DMS153 (cell line): Measurements from ENCODE around the gene ACVR1C.
"Not testable (repeated sequence)": the region's sequence is repeated elsewhere in the genome, so short reads cannot be mapped to it uniquely, and the experiment has no call there.

Source experiments
- DNase-seq: peaks from one replicate; lab custom pipeline; 2025; lab: John Stamatoyannopoulos, UW

Gene ACVR1C

DNA sequence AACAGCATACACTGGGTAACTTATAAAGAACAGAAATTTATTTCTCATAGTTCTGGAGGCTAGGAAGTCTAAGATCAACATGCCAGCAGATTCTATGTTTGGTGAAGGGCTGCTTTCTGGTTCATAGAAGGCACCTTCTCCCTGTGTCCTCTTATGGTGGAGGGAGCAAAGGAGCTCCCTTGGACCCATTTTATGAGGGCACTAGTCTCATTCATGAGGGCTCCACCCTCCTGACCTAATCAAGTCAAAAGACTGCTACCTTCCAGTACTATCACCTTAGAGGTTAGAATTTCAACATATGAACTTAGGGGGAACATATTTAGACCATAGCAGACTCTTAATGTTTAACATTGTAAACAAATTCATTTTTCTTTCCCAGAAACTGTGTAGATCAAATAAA lies 54.5 kb downstream of the ACVR1C start:
- no peak for DNase-seq

DNA sequence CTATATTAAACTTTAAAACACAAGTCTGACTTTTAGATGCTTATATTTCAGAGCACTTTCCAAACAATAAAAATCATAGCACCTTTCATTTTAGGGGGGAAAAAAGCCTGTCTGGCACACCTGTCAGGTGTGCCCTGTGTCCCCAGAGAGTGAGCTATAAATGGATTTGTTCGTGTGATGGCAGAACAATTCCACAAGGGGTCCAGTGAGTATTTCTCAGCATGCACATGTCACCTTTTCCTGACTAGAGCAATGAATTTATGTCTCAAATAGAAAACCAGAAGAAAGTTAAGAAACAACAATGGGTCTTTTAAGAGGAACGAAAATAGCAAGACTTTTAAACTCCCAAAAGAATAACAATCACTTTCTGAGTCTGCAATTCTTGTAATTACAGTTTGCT lies 55.9 kb downstream of the ACVR1C start:
- no peak for DNase-seq

DNA sequence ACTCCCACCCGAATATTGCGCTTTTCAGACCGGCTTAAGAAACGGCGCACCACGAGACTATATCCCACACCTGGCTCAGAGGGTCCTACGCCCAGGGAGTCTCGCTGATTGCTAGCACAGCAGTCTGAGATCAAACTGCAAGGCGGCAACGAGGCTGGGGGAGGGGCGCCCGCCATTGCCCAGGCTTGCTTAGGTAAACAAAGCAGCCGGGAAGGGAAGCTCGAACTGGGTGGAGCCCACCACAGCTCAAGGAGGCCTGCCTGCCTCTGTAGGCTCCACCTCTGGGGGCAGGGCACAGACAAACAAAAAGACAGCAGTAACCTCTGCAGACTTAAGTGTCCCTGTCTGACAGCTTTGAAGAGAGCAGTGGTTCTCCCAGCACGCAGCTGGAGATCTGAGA lies 62.0 kb downstream of the ACVR1C start:
- DNase-seq, result not testable (repeated sequence)

DNA sequence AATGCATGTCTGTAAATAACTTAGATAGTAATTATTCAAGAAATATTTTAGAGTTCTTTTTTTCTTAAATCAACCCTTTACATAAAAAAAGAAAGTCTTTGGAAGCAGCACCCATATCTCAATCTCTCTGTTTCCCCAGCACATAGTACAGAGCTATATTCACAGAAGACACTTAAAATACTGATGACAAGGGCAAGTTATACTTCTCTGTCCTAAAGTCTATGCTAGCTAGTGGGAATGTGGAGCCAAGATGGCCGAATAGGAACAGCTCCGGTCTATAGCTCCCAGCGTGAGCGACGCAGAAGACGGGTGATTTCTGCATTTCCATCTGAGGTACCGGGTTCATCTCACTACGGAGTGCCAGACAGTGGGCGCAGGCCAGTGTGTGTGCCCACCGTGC lies 62.6 kb downstream of the ACVR1C start:
- DNase-seq, result not testable (repeated sequence)

DNA sequence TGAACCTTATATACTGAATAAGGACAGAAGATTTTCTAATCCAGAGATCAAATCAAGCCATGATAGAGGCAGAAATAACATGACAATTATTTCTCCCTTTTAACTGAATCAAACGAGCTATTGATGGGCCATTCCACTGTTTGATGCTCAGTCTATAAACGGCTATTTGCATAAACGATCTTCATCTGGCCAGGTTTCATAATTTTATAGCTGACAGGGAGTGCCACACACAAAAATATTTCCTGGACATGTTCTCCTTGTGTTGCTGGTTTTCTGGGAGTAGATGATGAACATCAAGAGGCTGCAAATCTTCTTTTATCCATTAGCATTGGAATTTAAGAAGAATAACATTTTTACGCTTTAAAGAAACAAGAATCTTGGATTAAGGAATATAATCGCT lies 63.1 kb downstream of the ACVR1C start:
- DNase-seq, result no peak

DNA sequence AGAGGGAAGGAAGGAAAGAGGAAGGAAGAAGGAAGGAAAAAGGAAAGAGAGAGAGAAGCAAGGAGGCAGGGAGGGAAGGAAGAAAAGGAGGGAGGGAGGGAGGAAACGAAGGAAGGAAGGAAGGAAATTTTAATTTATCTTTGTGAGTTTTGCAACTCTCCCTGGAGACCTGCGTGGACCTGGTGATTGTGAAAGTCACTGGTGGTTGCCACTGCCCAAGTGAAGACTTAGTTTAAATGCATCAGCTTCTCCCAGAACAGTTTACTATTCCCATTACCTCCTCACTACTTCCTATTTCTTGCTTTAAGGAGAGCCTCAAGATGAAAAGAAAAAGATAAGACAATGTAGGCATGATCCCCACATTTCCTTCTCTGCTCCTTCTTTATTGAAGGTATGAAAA lies 68.8 kb downstream of the ACVR1C start:
- no peak for DNase-seq

DNA sequence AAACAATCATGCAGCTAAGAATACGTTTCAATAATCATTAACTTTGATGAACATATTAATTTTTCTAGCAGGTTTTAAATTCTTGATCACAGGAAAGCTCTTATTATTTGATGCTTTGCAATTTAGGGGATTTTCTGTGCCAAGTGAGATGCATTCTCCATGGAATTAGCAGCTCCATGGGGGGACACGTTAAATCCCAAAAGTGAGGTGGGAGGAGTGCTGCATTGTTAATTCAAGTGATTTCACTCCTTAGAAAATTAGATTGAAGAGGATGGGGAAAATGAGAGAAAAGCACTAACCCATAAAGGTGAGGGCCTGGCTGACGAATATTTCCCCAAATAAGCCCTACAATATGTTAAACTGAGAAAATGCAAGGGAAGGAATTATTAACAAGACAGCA lies 69.2 kb downstream of the ACVR1C start:
- no peak for DNase-seq

DNA sequence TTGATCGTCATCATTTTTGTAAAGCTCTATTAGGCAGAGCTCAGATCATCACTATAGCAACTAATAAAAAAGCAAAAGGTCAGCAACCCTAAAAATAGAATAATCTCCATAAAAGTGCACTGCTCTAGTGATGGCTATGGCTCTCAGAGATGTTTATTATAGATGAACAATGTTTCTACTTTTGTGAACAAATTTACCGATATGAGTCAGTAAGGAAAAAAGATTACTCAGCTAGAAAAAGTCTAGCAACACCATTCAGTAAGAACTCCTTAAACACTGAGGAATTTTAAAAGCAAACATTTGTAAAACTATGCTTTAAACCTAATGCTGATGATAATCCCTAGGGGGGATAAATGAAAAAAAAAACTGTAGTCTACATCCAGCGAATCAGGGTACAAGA lies 69.6 kb downstream of the ACVR1C start:
- no peak for DNase-seq

DNA sequence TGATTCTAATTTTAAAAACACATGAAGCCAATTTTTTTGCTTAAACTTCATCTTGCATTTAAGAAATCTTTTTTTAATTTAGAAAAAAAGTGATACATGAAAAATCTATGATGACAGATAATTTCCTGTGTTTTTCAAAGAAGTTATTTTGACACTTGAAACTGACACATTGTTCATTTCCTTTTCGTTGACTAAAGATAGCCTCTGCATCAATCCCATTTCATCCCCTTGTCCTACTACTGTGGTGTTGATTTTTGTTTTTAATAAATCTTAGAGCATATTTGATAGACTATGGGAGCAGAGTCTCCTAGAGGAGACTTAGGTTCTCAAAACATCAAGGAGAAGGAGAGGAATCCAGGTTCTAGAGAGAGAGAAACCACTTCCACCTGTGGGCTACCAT lies 70.9 kb downstream of the ACVR1C start:
- DNase-seq, result no peak

DNA sequence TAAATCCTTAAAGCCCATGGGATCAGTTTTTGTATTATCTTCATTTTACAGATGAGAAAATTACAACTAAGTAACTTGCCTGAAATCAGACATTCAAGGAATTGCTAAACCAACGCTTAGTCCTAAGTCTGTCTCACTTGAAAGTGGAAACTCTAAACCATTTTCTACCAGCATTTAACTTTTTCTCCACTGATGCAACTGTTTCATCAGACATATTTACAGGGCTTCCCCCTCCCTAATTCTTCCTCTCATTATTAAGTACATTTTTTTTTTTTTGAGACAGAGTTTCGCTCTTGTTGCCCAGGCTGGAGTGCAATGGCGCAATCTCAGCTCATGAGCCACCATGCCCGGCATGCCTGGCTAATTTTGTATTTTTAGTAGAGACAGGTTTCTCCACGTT lies 88.6 kb downstream of the ACVR1C start:
- no peak for DNase-seq

DNA sequence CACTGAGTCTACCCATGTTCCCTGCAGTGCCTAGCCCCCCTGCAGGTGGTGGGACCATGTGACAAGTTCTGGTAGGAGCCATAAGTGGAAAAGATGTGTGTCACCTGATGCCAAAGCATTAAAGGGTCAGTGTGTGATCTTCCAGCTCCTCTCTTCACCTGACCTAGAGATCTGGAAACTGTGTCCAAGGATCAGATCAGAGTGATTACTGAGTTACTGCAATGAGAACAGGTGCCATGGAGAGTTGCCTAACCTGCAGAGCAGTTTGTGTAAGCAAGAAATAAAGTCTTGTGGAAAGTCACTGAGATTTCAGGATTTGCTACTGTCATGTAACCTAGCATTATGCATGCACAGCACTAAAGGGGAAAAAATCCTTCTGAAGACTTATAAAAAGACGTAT lies 90.6 kb downstream of the ACVR1C start:
- DNase-seq, result no peak

DNA sequence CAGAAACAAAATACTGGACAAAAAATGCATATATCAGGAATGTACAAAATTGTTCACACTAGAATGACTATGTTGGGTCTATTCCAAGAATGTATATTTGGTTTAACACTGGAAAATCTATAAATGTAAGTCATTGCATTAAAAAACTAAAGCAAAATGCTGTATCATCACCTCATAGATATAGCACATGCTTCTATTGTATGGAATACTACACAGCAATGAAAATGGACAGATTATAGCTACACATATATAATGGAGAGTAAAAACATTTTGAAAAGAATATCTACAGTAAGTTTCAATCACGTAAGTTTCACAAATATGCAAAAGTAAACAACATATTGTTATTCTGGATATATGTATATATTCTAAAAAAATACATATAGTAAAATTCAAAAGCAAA lies 91.8 kb downstream of the ACVR1C start:
- DNase-seq, result no peak

DNA sequence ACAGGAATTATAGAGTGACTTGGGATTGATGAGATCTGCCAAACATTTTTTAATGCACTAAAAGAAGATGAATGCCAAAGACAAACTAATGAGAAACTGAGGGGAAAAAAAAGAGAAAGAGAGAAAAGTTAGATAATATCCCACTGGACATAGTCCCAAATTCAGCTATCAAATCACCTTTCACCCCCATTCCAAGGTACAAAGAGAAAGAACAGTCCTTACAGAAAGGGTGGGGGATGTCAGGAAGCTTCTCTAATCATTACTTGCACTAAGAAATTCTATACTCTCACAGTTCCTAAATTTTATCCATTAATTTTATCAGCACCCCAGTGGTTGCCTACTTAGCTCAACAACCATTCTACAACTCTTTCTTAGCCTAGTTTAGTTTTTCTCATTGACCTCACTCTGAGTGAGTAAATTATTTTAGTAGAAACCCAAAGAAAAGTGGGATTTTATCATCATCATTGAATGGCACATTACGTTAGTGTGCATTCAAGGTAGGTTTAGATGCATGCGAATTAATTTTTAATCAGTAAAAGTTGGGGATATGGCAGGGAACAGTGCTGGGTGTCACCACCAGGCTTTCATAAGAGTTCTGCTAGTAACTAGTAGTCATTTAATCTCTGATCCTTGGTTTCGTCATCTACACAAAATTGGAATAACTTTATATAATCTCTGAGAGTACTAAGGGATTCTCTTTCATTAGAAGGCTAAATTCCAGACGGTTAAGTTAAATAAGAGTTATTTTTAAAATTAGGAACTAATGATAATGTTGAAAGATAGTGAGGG lies 99.5 kb downstream of the ACVR1C start:
- DNase-seq, result no peak

DNA sequence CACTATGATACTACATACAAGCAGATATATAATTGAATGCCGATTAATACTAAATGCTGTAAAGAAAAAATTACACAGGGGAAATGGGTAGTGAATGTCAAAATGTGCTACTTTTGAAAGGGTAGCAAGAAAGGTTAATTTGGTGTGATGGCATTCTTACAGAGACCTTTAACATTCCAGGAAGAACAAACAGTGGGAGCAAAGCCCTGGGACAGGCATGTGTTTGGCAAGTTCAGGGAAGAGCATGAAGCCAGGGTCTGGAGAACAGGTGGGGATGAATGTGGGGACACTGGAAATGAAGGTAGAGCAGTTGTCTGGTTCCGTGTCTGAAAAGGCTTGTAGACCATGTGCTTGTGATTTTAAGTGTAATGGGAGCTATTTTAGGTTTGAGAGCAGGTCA lies 102.6 kb downstream of the ACVR1C start:
- no peak for DNase-seq

DNA sequence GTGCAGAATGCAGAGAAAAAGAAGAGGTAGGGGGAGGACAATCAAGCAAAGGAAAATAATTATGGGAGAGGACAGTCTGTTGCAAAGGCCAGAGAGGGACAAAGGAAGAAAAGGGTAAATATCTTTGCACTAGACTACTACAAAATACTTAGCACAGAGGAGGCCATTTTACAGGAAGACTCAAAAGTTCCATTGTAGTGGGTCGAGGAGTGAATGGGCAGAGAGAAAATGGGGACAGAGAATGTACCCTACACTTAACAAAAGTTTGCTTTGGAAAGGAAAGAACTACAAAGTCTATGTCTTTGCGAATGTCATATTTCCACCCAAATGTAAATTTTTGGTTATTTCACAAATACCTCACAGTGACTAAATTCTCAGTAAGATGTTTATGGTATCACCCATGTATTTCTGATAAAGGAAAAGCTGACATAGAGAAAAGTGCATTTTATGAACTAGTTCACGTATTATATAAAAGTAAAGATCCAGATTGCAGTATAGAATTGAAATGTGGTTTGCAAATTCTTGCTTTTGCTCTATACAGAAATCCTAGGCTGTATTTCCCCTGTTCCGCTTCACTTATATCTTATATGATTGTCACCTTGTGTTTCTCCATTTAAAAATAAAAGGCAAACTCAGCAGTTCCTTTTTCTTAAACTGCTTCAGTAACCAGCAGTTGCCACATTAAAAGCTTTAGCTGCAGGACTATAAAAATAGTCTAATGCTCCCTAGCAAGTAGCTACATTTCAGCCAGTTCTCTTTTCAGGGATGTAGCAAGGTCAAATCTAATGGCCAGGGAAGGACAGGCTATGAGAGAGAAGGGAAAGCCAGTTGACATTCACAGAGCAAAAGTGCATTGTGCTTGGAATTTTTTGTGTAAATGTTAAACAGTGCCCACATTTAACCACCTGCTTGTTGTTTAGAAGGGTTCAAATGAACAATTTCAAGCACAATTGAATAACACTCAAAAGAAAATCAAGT lies 105.1 kb downstream of the ACVR1C start:
- DNase-seq, result no peak

DNA sequence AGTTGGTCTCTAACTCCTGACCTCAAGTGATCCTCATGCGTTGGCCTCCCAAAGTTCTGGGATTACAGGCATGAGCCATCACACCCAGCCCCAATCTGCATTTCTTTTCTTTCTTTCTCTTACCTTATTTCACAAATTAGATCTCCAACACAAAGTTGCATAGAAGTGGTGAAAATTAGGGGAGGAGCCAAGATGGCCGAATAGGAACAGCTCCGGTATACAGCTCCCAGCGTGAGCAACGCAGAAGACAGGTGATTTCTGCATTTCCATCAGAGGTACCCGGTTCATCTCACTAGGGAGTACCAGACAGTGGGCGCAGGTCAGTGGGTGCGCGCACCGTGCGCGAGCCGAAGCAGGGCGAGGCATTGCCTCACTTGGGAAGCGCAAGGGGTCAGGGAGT lies 113.7 kb downstream of the ACVR1C start:
- DNase-seq, result not testable (repeated sequence)

DNA sequence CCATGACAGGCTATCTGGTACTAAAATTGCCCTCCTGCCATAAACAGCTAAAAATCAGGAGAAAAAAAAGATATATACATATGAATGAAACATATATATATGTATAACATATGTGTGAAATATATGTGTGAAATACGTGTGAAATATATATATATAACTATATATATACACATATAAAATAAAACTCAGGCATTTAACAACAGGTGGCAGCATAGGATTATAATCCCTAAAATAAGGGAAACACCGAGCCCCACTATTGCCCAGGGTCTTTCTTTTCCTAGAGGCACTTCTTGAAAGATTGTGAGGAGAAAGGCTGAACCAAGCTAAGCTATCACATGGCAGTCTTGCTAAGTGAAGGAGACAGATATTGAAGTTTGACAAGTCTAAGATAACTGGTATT lies 118.9 kb downstream of the ACVR1C start:
- DNase-seq, result no peak

DNA sequence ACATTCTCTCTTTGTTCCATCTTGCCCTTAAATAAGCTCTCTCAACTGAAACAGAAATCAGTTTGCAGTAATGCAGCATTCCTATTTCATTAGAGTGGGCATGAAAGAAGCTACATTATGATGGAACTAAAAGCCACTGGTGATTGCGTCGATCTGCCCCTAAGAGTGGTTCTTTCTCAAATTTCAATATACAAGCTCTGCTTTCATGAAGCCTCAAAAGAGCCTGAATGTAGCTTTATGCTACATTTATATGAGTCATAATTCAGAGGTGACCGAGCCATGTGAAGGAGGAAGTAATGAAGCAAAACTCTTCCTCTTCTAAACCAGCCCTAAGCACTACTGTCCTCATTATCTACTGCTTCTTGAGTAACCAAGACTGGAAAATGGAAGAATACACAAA lies 120.0 kb downstream of the ACVR1C start:
- no peak for DNase-seq

DNA sequence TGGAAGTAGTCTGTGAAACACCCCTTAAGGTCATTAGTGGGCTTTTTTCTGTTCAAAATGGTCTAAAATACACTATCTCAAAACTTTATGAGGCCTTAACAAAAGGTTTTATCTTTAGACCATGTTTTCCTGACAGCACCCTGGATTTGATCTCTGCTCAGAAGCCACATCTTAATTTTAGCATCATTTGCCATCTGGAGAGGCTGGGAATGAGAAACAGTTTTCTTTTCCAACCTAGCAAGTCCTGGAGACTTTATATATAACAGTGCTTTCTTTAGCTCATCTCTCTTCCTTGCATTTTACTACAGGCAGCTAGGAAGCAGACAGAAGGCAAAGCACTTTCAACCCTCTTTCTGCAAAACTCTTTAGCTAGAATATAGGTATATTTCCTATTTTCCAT lies 122.1 kb downstream of the ACVR1C start:
- no peak for DNase-seq

DNA sequence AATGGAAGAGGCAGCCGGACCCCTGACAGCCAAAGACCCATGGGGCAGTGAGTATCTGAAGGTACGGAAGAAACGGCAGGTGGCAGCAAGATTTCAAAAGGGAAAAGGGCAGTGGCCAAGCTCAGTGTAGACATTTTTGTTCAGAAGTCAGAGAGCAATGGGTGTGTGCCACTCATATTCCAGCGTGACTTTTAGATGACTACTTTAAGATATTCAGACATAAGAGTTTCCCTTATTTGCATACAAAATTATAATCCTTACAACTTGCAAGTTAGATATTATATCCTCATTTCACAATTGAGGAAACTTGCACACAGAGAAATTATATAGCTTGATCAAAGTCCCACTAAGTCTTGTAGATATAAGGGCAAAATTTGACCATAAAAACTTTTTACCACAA lies 124.0 kb downstream of the ACVR1C start:
- DNase-seq, result no peak

DNA sequence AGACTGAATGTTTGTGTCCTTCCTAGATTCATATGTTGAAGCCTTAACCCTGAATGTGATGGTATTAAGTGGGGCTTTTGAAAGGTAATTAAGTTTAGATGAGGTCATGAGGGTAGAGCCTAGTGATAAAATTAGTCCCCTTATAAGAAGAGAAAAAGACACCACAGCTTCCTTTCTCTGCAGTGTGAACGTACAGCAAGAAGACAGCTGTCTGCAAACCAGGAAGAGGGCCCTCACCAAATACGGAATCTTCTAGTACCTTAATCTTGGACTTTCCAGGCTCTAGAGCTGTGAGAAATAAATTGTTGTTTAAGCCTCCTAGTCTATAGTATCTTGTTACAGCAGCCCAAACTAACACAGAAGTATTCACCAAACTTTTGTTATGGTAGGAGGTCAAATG lies 127.6 kb downstream of the ACVR1C start:
- DNase-seq, result no peak

DNA sequence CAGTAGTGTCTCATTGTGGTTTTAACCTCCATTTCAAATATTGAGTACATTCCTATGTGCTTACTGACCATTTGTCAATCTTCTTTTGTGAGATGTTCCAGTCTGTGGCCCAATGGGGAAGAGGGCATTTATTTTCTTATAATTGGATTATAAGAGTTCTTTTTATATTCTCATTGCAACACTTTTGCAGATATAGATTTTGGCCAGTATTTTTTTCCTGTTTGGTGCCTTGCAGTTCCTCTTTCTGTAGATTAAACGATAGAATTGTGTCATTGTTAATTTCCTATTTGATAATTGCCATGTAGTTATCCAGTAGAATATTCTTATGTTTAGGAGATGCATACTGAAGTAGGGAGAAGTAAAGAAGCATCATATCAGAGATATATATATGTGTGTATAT lies 128.3 kb downstream of the ACVR1C start:
- no peak for DNase-seq

DNA sequence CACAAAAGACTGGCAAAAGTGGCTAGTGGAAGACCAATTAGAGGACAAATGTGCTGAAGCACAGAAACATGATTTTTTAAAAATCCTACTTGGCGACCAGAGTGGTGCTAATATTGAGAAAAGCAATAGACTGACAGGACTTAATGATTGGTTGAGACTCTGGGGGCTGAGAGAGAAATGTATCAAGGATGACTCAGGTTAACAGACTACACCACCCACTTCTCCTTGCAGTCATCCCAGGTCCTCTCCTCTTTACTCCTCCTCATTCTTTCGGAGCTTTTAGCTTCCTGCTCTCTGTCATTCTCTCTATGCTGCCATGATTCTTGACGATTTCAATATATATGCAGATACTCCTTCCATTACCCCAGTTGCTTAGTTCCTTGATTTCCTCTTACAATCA lies 130.2 kb downstream of the ACVR1C start:
- DNase-seq, result no peak
